Endothelial cell of umbilical vein (primary cell): ENCODE data around the gene SOX30. TPM values are rescaled to one million over a fixed set of nuclear protein-coding genes. Genes with fewer than 3 reads are reported as not detected.

Experiments
- BruUV-seq: library from RNA; stranded (reverse); fragments of 400-500 nt; replicated peaks from 2 replicates; lab custom pipeline; 2021; lab: Mats Ljungman, UMichigan
- CTCF ChIA-PET: fragments of 300-600, 350-600 bp; sonication (Branson Sonifier 250); formaldehyde crosslinking; loops from one replicate; lab custom pipeline; 2021; ENCODE audit warnings: antibody characterized with exemption, inconsistent platforms; lab: Charles Lee
- POLR2A ChIA-PET: fragments of 300-600, 350-600 bp; sonication (Branson Sonifier 250); formaldehyde crosslinking; loops from one replicate; lab custom pipeline; 2021; ENCODE audit warnings: antibody characterized with exemption, inconsistent platforms; lab: Charles Lee
- DNase-seq: peaks from one replicate; pipeline ENCODE4 v3.0.0-alpha.2; 2011; ENCODE audit warnings: low read depth, low spot score
- FAIRE-seq: peaks from 2 replicates; lab custom pipeline; 2011; peaks lifted over from hg19 to GRCh38; lab: Jason Lieb, UNC
- H2AFZ ChIP-seq: 2 replicates; pipeline ENCODE4 v1.6.0; 2012; ENCODE audit warnings: low read depth, low read length, control low read depth, inconsistent platforms
- H3K27ac ChIP-seq: 2 replicates; pipeline ENCODE4 v1.5.1; 2011; ENCODE audit warnings: low read depth, mild to moderate bottlenecking, control low read depth, low read length, moderate library complexity; ENCODE audit not compliant: insufficient read depth
- H3K27me3 ChIP-seq, 2 experiments: 2 replicates each; pipeline versions ENCODE4 v1.6.0 to v1.6.1; 2011; ENCODE audit warnings: low read length in 2 of 2, mixed read lengths in 1 of 2; ENCODE audit not compliant: control insufficient read depth in 2 of 2, insufficient read depth in 2 of 2
- H3K36me3 ChIP-seq, 2 experiments: 2 replicates in 1 of 2; 3 replicates in 1 of 2; pipeline ENCODE4 v1.5.1; 2011; ENCODE audit warnings: low read length in 2 of 2, mild to moderate bottlenecking in 1 of 2, moderate library complexity in 1 of 2; ENCODE audit not compliant: control insufficient read depth in 2 of 2, insufficient read depth in 2 of 2; ENCODE audit errors: extremely low read depth in 1 of 2
- H3K4me1 ChIP-seq: 3 replicates; pipeline ENCODE4 v1.5.1; 2011; ENCODE audit warnings: mild to moderate bottlenecking, low read length; ENCODE audit not compliant: control insufficient read depth, insufficient read depth; ENCODE audit errors: extremely low read depth
- H3K4me2 ChIP-seq: 2 replicates; pipeline ENCODE4 v1.6.1; 2011; ENCODE audit warnings: low read length, control low read depth, mixed read lengths; ENCODE audit not compliant: insufficient read depth
- H3K4me3 ChIP-seq, 3 experiments: fragments of 200-600 bp in 1 of 3; sonication (generic), shearing (Covaris generic) in 1 of 3; replicated peaks in 1 of 3; 2 replicates each; pipeline ENCODE4 v1.5.1; 2011 to 2016; ENCODE audit warnings: control low read depth in 3 of 3, low read length in 3 of 3, mild to moderate bottlenecking in 2 of 3, inconsistent platforms in 1 of 3, low read depth in 1 of 3, moderate library complexity in 1 of 3; ENCODE audit not compliant: insufficient read depth in 1 of 3
- H3K79me2 ChIP-seq: 2 replicates; pipeline ENCODE4 v1.6.0; 2012; ENCODE audit warnings: low read length, inconsistent platforms; ENCODE audit not compliant: control insufficient read depth, insufficient read depth
- H3K9ac ChIP-seq: replicated peaks from 2 replicates; pipeline ENCODE3; 2011; ENCODE audit warnings: low read length, control low read depth; ENCODE audit not compliant: insufficient read depth; ENCODE audit errors: extremely low read depth
- H3K9me1 ChIP-seq: replicated peaks from 3 replicates; pipeline ENCODE4 v1.6.0; 2011; ENCODE audit warnings: mild to moderate bottlenecking, low read length; ENCODE audit not compliant: control insufficient read depth, insufficient read depth; ENCODE audit errors: extremely low read depth
- H3K9me3 ChIP-seq: replicated peaks from 2 replicates; pipeline ENCODE4 v1.5.1; 2012; ENCODE audit warnings: low read length, inconsistent platforms; ENCODE audit not compliant: control insufficient read depth, insufficient read depth
- H4K20me1 ChIP-seq: replicated peaks from 2 replicates; pipeline ENCODE3; 2011; ENCODE audit warnings: mild to moderate bottlenecking, low read length; ENCODE audit not compliant: control insufficient read depth, insufficient read depth; ENCODE audit errors: extremely low read depth
- CTCF ChIP-seq, 2 donors: IDR thresholded peaks; 1 replicate in 1 of 2; 2 replicates in 1 of 2; pipeline ENCODE4 v1.5.1; 2011; ENCODE audit warnings: low read length in 2 of 2, mild to moderate bottlenecking in 2 of 2, moderate library complexity in 2 of 2, control low read depth in 1 of 2, inconsistent platforms in 1 of 2, low read depth in 1 of 2; ENCODE audit not compliant: insufficient read depth in 1 of 2; ENCODE audit errors: extremely low read depth in 1 of 2
- EZH2 ChIP-seq: IDR thresholded peaks from 2 replicates; pipeline ENCODE4 v1.6.1; 2012; ENCODE audit warnings: borderline replicate concordance, low read depth, mild to moderate bottlenecking, moderate library complexity, low read length, inconsistent platforms; ENCODE audit not compliant: severe bottlenecking
- FOS ChIP-seq: IDR thresholded peaks from 2 replicates; pipeline ENCODE4 v1.6.1; 2011; ENCODE audit warnings: mild to moderate bottlenecking, low read length, moderate library complexity, borderline replicate concordance; ENCODE audit not compliant: insufficient read depth
- GATA2 ChIP-seq: IDR thresholded peaks from 2 replicates; pipeline ENCODE4 v1.7.0; 2011; ENCODE audit warnings: low read depth, mild to moderate bottlenecking, moderate library complexity, mixed read lengths, low read length; ENCODE audit not compliant: insufficient read length, insufficient read depth
- JUN ChIP-seq: IDR thresholded peaks from 2 replicates; pipeline ENCODE4 v1.6.1; 2011; ENCODE audit warnings: borderline replicate concordance, low read depth; ENCODE audit not compliant: insufficient read length, insufficient read depth
- MYC ChIP-seq: IDR thresholded peaks from one replicate; pipeline ENCODE4 v1.6.1; 2011; ENCODE audit warnings: mild to moderate bottlenecking, low read depth, low read length
- POLR2A ChIP-seq: IDR thresholded peaks from 2 replicates; pipeline ENCODE4 v1.6.1; 2012; ENCODE audit warnings: low read depth, mild to moderate bottlenecking, control low read depth, low read length
- POLR2AphosphoS5 ChIP-seq: IDR thresholded peaks from 2 replicates; pipeline ENCODE4 v1.6.1; 2012; ENCODE audit warnings: low read depth, mild to moderate bottlenecking, control low read depth, low read length, moderate library complexity; ENCODE audit not compliant: insufficient read depth
- dilution Hi-C: fragments of 300-500 bp; cut with MboI; formaldehyde crosslinking; loops from one replicate; pipeline ENCODE4 v1.15.0; 2019; ENCODE audit warnings: low sequenced_read_pairs; ENCODE audit not compliant: extremely low pct_ligation_motif_present
- intact Hi-C: fragments of 100-400 bp; cut with micrococcal nuclease; formaldehyde crosslinking; loops from one replicate; pipeline ENCODE4 v1.10.0; 2022
- polyA plus RNA-seq, 4 experiments: library from polyadenylated mRNA; depleted of rRNA in 3 of 4; stranded (reverse) in 3 of 4; unstranded in 1 of 4; fragments of >200 nt; gene quantifications; 2 replicates each; pipeline versions ENCODE4 v1.2.1 to v1.2.3, GENCODE V29; 2011 to 2012; ENCODE audit warnings: missing spikeins in 1 of 4
- total RNA-seq: library from RNA; stranded (reverse); gene quantifications from 2 replicates; pipeline ENCODE4 v1.2.3, GENCODE V29; 2021
- TF ChIP-seq, protein P1 (sequence below): IDR thresholded peaks from 2 replicates; pipeline ENCODE4 v1.6.1; 2011; ENCODE audit not compliant: insufficient read depth, insufficient read length

The SOX30 gene
- total and polyA plus RNA-seq, 2 donors (not counting 3 experiments of a cell fraction or from before 2014, with no cell fraction given): not detected

DNA sequence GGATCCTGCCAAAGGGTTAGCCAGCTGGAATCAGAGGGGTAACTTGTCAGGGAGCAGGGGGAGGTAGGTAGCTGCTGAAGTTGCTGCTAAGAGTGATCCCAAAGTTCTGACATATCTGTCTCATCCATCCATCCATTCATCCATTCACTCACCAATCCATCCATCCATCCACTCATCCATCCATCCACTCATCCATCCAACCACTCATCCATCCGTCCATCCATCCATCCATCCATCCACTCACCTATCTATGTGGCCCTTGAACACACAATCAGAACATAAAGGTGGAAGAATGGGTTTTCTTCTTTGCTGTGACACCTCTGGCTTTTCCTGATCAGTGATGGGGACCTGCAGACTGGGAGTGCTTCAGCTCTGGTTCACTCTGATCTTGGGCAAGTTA lies 16.1 kb upstream of the SOX30 start:
- no peaks in the 10 kb centered on the region for H3K9me1 ChIP-seq
- intact Hi-C loops: loop anchor here (5.0 kb wide), 1 partner anchor 61 kb away; no protein-coding TSS in a partner anchor
- dilution Hi-C loops: no loop called here
- H2AFZ ChIP-seq: no peak overlapping the region
- H3K79me2 ChIP-seq: no peaks in the 10 kb centered on the region
- H3K4me2 ChIP-seq: no peak overlapping the region
- CTCF ChIA-PET: interaction anchor here (1.4 to 3.1 kb wide), 4 partner anchors 17 to 75 kb away, joined by 3 to 18 read pairs (median 6); partner anchors contain the start of gene LSM11
- TF ChIP-seq MYC: no peak
- POLR2A ChIA-PET: no interaction called here
- no TSS peak for BruUV-seq
- no peaks in the 10 kb centered on the region for H3K9me3 ChIP-seq
- FAIRE-seq (no peak), DNase-seq (no peak)
- no peak overlapping the region for H3K9ac ChIP-seq
- no peaks in the 10 kb centered on the region for H4K20me1 ChIP-seq
- no peaks in the 10 kb centered on the region for H3K36me3 ChIP-seq
- no peak overlapping the region for H3K4me3 ChIP-seq
- H3K4me1 ChIP-seq: peaks cover 13% of the 10 kb centered on the region
- peaks cover 7% of the 10 kb centered on the region in 2 experiments for H3K27me3 ChIP-seq
- H3K27ac ChIP-seq: no peak overlapping the region

DNA sequence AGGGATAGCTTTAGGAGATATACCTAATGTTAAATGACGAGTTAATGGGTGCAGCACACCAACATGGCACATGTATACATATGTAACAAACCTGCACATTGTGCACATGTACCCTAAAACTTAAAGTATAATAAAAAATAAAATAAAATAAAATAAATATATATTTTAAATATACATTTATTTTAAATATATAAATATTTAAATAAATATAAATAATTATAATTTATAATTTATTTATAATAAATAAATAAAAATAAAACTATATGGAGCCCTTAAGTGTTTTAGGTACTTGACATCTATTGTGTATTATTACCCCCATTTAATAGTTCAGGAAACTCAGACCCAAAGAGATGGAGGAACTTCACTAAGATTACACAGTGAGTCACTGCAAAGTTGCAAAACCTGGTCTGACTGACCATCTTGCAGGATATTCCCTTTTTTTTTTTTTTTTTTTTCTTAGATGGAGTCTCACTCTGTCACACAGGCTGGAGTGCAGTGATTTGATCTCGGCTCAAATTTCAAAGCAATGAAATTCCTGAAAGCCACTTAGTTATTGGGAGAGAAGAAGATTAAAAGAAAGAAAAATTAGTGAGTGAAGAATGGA lies 13.3 kb upstream of the SOX30 start:
- no peak for DNase-seq
- no peak overlapping the region for H3K4me3 ChIP-seq
- no peak overlapping the region for H3K4me2 ChIP-seq
- H2AFZ ChIP-seq: no peak overlapping the region
- peaks cover 0 to 2% of the 10 kb centered on the region in 2 experiments for H3K27me3 ChIP-seq
- no peaks in the 10 kb centered on the region for H3K36me3 ChIP-seq
- H3K27ac ChIP-seq: no peak overlapping the region
- peaks cover 3% of the 10 kb centered on the region for H3K4me1 ChIP-seq
- no peaks in the 10 kb centered on the region for H3K79me2 ChIP-seq
- H3K9ac ChIP-seq: no peak overlapping the region
- TF ChIP-seq POLR2AphosphoS5 (no peak), CTCF (IDR thresholded peaks at IDR 0.05; ENCODE audit: extremely low read depth in 1 of 2, insufficient read depth in 1 of 2, low read depth in 1 of 2, low read length in 2 of 2) (no peak), JUN (no peak), FOS (no peak), GATA2 (no peak), POLR2A (no peak), EZH2 (no peak), MYC (no peak)
- TF ChIP-seq, protein P1, sequence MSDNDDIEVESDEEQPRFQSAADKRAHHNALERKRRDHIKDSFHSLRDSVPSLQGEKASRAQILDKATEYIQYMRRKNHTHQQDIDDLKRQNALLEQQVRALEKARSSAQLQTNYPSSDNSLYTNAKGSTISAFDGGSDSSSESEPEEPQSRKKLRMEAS: no peak
- intact Hi-C loops (loop anchor here (5.0 kb wide), 1 partner anchor 58 kb away; no protein-coding TSS in a partner anchor), dilution Hi-C loops (no loop called here)
- no peaks in the 10 kb centered on the region for H3K9me1 ChIP-seq
- no peaks in the 10 kb centered on the region for H3K9me3 ChIP-seq
- POLR2A ChIA-PET: no interaction called here
- CTCF ChIA-PET: no interaction called here
- FAIRE-seq: no peak
- no TSS peak for BruUV-seq
- no peaks in the 10 kb centered on the region for H4K20me1 ChIP-seq
